Measurements from ENCODE around the gene PTPRD. TPM values are rescaled to one million over a fixed set of nuclear protein-coding genes. Genes with fewer than 3 reads are reported as not detected.

The PTPRD gene
- total RNA-seq, 1 experiment from 2014 or later = 1.8 TPM

DNA sequence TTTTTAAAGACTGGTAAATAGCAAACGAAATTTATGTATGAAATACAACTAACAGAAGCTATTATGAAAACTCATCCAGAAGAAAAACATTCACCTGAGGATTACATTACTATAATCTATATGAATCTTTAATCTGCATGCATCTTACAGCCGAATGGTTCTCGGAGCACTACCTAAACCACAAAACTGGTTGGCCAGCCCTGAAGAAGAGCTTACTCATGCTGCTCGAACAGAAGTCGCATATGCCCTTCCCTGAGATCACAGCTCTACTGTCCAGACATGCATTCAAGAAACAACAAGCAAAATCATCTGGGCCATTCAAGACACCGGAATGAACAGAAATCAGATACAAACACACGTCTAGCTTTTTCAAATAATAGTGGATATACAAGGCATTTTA, 1882.2 kb downstream of the PTPRD start:
- Mint-ChIP-seq H3K27ac (ENCODE audit: unreplicated experiment) (no peak overlapping the region), H3K4me1 (ENCODE audit: low read depth, unreplicated experiment) (no peaks in the 10 kb centered on the region), H3K9me3 (ENCODE audit: low read depth, unreplicated experiment) (no peaks in the 10 kb centered on the region), H3K27me3 (ENCODE audit: unreplicated experiment) (no peaks in the 10 kb centered on the region), H3K36me3 (ENCODE audit: insufficient read depth, unreplicated experiment) (no peaks in the 10 kb centered on the region), H3K4me3 (ENCODE audit: low read depth, unreplicated experiment) (no peak overlapping the region)
- DNase-seq = no peak
- CTCF ChIA-PET = no interaction called here
- TF ChIP-seq, protein P1, sequence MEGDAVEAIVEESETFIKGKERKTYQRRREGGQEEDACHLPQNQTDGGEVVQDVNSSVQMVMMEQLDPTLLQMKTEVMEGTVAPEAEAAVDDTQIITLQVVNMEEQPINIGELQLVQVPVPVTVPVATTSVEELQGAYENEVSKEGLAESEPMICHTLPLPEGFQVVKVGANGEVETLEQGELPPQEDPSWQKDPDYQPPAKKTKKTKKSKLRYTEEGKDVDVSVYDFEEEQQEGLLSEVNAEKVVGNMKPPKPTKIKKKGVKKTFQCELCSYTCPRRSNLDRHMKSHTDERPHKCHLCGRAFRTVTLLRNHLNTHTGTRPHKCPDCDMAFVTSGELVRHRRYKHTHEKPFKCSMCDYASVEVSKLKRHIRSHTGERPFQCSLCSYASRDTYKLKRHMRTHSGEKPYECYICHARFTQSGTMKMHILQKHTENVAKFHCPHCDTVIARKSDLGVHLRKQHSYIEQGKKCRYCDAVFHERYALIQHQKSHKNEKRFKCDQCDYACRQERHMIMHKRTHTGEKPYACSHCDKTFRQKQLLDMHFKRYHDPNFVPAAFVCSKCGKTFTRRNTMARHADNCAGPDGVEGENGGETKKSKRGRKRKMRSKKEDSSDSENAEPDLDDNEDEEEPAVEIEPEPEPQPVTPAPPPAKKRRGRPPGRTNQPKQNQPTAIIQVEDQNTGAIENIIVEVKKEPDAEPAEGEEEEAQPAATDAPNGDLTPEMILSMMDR (IDR thresholded peaks at IDR 0.05; ENCODE audit: unreplicated experiment) = no peak
- no TSS peak for BruUV-seq (replicated peaks)
- intact Hi-C loops (cut with micrococcal nuclease; ENCODE audit: unreplicated experiment) = no loop called here

DNA sequence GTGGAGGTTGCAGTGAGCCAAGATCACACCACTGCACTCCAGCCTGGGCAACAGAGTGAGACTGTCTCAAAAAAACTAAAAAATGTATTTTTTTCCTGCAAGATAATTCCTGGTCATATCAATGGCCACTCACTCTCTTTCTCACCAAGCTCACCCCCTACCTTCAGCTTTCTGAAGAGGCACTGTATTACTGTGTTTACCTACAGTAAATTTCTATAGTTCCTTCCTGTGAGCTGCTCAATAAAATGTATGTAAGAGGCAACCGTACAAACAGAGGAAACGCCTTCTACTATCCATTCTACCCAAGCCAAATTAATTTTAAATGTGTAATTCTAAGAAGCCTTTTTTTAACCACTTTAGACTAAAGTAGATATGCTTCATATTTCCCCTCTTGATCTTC, 1883.9 kb downstream of the PTPRD start:
- Mint-ChIP-seq H3K9me3 (ENCODE audit: low read depth, unreplicated experiment) (no peaks in the 10 kb centered on the region), H3K4me3 (ENCODE audit: low read depth, unreplicated experiment) (no peak overlapping the region), H3K27ac (ENCODE audit: unreplicated experiment) (no peak overlapping the region), H3K27me3 (ENCODE audit: unreplicated experiment) (no peaks in the 10 kb centered on the region), H3K4me1 (ENCODE audit: low read depth, unreplicated experiment) (no peaks in the 10 kb centered on the region), H3K36me3 (ENCODE audit: insufficient read depth, unreplicated experiment) (no peaks in the 10 kb centered on the region)
- intact Hi-C loops (cut with micrococcal nuclease; ENCODE audit: unreplicated experiment) = no loop called here
- BruUV-seq (replicated peaks) = no TSS peak
- CTCF ChIA-PET = no interaction called here
- TF ChIP-seq, protein P1 (IDR thresholded peaks at IDR 0.05; ENCODE audit: unreplicated experiment) = no peak
- no peak for DNase-seq

DNA sequence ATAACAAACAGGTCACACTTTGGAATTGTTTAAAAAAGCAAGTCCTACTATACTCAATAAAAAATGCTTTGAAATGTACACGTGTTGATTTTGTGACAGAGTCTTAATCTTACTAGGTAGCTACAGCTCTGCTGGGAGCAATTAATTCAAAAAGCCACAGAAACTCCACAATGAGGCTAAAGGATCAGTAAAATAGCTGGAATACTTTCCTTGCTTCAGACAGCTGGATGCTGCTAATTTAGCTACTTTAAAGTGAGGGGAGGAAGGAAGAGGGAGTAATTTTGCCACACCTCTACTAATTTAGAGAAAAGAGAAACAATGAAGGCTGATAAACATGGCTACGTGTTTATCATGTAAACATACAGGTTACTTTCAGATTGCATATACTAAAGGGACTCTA, 1885.6 kb downstream of the PTPRD start:
- Mint-ChIP-seq H3K4me1 (ENCODE audit: low read depth, unreplicated experiment) (no peaks in the 10 kb centered on the region), H3K27ac (ENCODE audit: unreplicated experiment) (no peak overlapping the region), H3K27me3 (ENCODE audit: unreplicated experiment) (no peaks in the 10 kb centered on the region), H3K9me3 (ENCODE audit: low read depth, unreplicated experiment) (no peaks in the 10 kb centered on the region), H3K36me3 (ENCODE audit: insufficient read depth, unreplicated experiment) (no peaks in the 10 kb centered on the region), H3K4me3 (ENCODE audit: low read depth, unreplicated experiment) (no peak overlapping the region)
- CTCF ChIA-PET = interaction anchor here (0.5 kb wide), 1 partner anchor 1811 kb away, joined by 3 read pairs; no protein-coding TSS in a partner anchor
- TF ChIP-seq, protein P1 (IDR thresholded peaks at IDR 0.05; ENCODE audit: unreplicated experiment) = no peak
- intact Hi-C loops (cut with micrococcal nuclease; ENCODE audit: unreplicated experiment) = no loop called here
- no peak for DNase-seq
- BruUV-seq (replicated peaks) = no TSS peak

DNA sequence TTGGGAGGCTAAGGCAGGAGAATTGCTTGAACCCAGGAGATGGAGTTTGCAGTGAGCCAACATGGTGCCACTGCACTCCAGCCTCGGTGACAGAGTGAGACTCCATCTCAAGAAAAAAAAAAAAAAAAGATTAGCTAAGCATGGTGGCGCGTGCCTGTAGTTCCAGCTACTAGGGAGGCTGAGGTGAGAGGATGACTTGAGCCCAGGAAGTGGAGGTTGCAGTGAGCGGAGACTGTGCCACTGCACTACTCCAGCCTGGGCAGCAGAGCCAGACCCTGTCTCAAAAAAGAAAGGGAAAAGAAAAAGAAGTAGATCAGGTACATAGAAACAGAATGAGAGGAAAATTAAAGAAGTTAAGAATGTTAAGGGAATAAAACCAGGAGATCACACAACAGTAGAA, 1886.1 kb downstream of the PTPRD start:
- CTCF ChIA-PET = no interaction called here
- no peaks in the 10 kb centered on the region for H3K36me3 Mint-ChIP-seq (ENCODE audit: insufficient read depth, unreplicated experiment)
- DNase-seq = no peak
- no peak overlapping the region for H3K27ac Mint-ChIP-seq (ENCODE audit: unreplicated experiment)
- H3K27me3 Mint-ChIP-seq (ENCODE audit: unreplicated experiment) = no peaks in the 10 kb centered on the region
- H3K4me1 Mint-ChIP-seq (ENCODE audit: low read depth, unreplicated experiment) = no peaks in the 10 kb centered on the region
- no peak overlapping the region for H3K4me3 Mint-ChIP-seq (ENCODE audit: low read depth, unreplicated experiment)
- no peaks in the 10 kb centered on the region for H3K9me3 Mint-ChIP-seq (ENCODE audit: low read depth, unreplicated experiment)
- BruUV-seq (replicated peaks) = no TSS peak
- intact Hi-C loops (cut with micrococcal nuclease; ENCODE audit: unreplicated experiment) = no loop called here
- TF ChIP-seq, protein P1 (IDR thresholded peaks at IDR 0.05; ENCODE audit: unreplicated experiment) = no peak

All from Calu3 (cell line).